ENCODE results near the gene GRM3.

- TF ChIP-seq, protein P1, sequence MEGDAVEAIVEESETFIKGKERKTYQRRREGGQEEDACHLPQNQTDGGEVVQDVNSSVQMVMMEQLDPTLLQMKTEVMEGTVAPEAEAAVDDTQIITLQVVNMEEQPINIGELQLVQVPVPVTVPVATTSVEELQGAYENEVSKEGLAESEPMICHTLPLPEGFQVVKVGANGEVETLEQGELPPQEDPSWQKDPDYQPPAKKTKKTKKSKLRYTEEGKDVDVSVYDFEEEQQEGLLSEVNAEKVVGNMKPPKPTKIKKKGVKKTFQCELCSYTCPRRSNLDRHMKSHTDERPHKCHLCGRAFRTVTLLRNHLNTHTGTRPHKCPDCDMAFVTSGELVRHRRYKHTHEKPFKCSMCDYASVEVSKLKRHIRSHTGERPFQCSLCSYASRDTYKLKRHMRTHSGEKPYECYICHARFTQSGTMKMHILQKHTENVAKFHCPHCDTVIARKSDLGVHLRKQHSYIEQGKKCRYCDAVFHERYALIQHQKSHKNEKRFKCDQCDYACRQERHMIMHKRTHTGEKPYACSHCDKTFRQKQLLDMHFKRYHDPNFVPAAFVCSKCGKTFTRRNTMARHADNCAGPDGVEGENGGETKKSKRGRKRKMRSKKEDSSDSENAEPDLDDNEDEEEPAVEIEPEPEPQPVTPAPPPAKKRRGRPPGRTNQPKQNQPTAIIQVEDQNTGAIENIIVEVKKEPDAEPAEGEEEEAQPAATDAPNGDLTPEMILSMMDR (conservative IDR thresholded peaks at IDR 0.05; ENCODE audit: low read depth, low read length) = no peak
- TF ChIP-seq EZH2 (IDR thresholded peaks at IDR 0.05; ENCODE audit: low read length, unreplicated experiment) = no peak
- TF ChIP-seq EZH2phosphoT487 (IDR thresholded peaks at IDR 0.05; ENCODE audit: borderline replicate concordance, low read length) = no peak
Observed at GRCh38 chr7:86720306-86720705, 76.6 kb downstream of the GRM3 start.
